HG03558 (cell line): ENCODE results near the gene BACH2.

Experiments
- ATAC-seq: cut with Tn5 transposase; IDR thresholded peaks from one replicate; pipeline ENCODE4 v1.9.1; 2021; ENCODE audit warnings: moderate number of reproducible peaks; ENCODE audit not compliant: unreplicated experiment; ENCODE audit errors: extremely low read depth

Gene BACH2

GRCh38 chr6:90303039-90303438 lies 6.4 kb upstream of the BACH2 start:
- ATAC-seq: no peak

GRCh38 chr6:90302320-90302719 lies 5.7 kb upstream of the BACH2 start:
- ATAC-seq: no peak

GRCh38 chr6:90301816-90302215 lies 5.2 kb upstream of the BACH2 start:
- no peak for ATAC-seq

GRCh38 chr6:90298459-90299053 lies 1.9 kb upstream of the BACH2 start:
- no peak for ATAC-seq

- ATAC-seq: no peak
Observed at GRCh38 chr6:90297867-90298381, 1.3 kb upstream of the BACH2 start.

GRCh38 chr6:90297115-90297866 lies 648 bp upstream of the BACH2 start:
- ATAC-seq: no peak

- ATAC-seq: no peak
Observed at GRCh38 chr6:90295854-90296340, 746 bp downstream of the BACH2 start.

GRCh38 chr6:90294989-90295853 lies 1.4 kb downstream of the BACH2 start:
- no peak for ATAC-seq

- no peak for ATAC-seq
Observed at GRCh38 chr6:90294614-90294988, 2.0 kb downstream of the BACH2 start.

- no peak for ATAC-seq
Observed at GRCh38 chr6:90294008-90294511, 2.6 kb downstream of the BACH2 start.

- no peak for ATAC-seq
Observed at GRCh38 chr6:90293319-90293953, 3.2 kb downstream of the BACH2 start.

- ATAC-seq: no peak
Observed at GRCh38 chr6:90291565-90291964, 5.1 kb downstream of the BACH2 start.

GRCh38 chr6:90290811-90291420 lies 5.7 kb downstream of the BACH2 start:
- no peak for ATAC-seq

- no peak for ATAC-seq
Observed at GRCh38 chr6:90289902-90290301, 6.7 kb downstream of the BACH2 start.

- ATAC-seq: no peak
Observed at GRCh38 chr6:90288404-90288803, 8.2 kb downstream of the BACH2 start.

- no peak for ATAC-seq
Observed at GRCh38 chr6:90286884-90287488, 9.7 kb downstream of the BACH2 start.

- peak; percentile 42 for ATAC-seq
Observed at GRCh38 chr6:90285611-90286381, 10.8 kb downstream of the BACH2 start.

GRCh38 chr6:90285042-90285481 lies 11.6 kb downstream of the BACH2 start:
- peak; percentile 8 for ATAC-seq
